DND-41 (cell line): ENCODE data around the gene GCC2.

Experiments
- ATAC-seq: fragments of 200-7000 bp; cut with Tn5 transposase; 3 replicates; pipeline ENCODE4 v1.9.1; 2021; ENCODE audit warnings: low read depth; ENCODE audit not compliant: insufficient read depth
- DNase-seq: peaks from one replicate; pipeline ENCODE4 v3.0.0-alpha.2; 2020
- H2AFZ ChIP-seq: 2 replicates; pipeline ENCODE4 v1.6.0; 2012; ENCODE audit warnings: low read depth, low read length
- H3K27ac ChIP-seq: 2 replicates; pipeline ENCODE4 v1.5.1; 2012; ENCODE audit warnings: low read length, inconsistent platforms
- H3K27me3 ChIP-seq: fragments of 200-600 bp; sonication (generic); 2 replicates; pipeline ENCODE4 v1.6.0; 2012; ENCODE audit warnings: low read length, mild to moderate bottlenecking, inconsistent platforms; ENCODE audit not compliant: insufficient read depth, poor library complexity
- H3K36me3 ChIP-seq: 2 replicates; pipeline ENCODE4 v1.5.1; 2012; ENCODE audit warnings: low read length, inconsistent platforms; ENCODE audit not compliant: insufficient read depth
- H3K4me1 ChIP-seq: 2 replicates; pipeline ENCODE4 v1.5.1; 2012; ENCODE audit warnings: mild to moderate bottlenecking, low read length; ENCODE audit not compliant: insufficient read depth
- H3K4me2 ChIP-seq: 2 replicates; pipeline ENCODE4 v1.6.0; 2012; ENCODE audit warnings: mild to moderate bottlenecking, moderate library complexity, low read length, inconsistent platforms; ENCODE audit not compliant: insufficient read depth
- H3K4me3 ChIP-seq, 2 experiments: fragments of 200-600 bp in 1 of 2; shearing (Covaris generic) in 1 of 2; 2 replicates each; pipeline ENCODE4 v1.5.1; 2012 to 2016; ENCODE audit warnings: inconsistent platforms in 2 of 2, low read length in 2 of 2, mild to moderate bottlenecking in 2 of 2, low read depth in 1 of 2, moderate library complexity in 1 of 2
- H3K79me2 ChIP-seq: 2 replicates; pipeline ENCODE4 v1.6.0; 2012; ENCODE audit warnings: low read length, inconsistent platforms; ENCODE audit not compliant: insufficient read depth
- H3K9ac ChIP-seq: 2 replicates; pipeline ENCODE4 v1.6.0; 2012; ENCODE audit warnings: low read depth, mild to moderate bottlenecking, inconsistent platforms, low read length, moderate library complexity
- H3K9me3 ChIP-seq: 2 replicates; pipeline ENCODE4 v1.5.1; 2012; ENCODE audit warnings: low read length, moderate library complexity, mild to moderate bottlenecking, inconsistent platforms; ENCODE audit not compliant: insufficient read depth, severe bottlenecking
- H4K20me1 ChIP-seq: 2 replicates; pipeline ENCODE4 v1.6.0; 2012; ENCODE audit warnings: low read length; ENCODE audit not compliant: insufficient read depth
- CTCF ChIP-seq: IDR thresholded peaks from 2 replicates; pipeline ENCODE4 v1.5.1; 2012; ENCODE audit warnings: borderline replicate concordance, low read length, moderate library complexity, mild to moderate bottlenecking; ENCODE audit not compliant: poor library complexity, severe bottlenecking; ENCODE audit errors: extremely low read depth
- EZH2 ChIP-seq: IDR thresholded peaks from 3 replicates; pipeline ENCODE4 v1.6.1; 2012; ENCODE audit warnings: borderline replicate concordance, low read depth, mild to moderate bottlenecking, moderate library complexity, low read length, inconsistent platforms; ENCODE audit not compliant: severe bottlenecking

The GCC2 gene

GRCh38 chr2:108460345-108461037 lies 11.5 kb downstream of the GCC2 start:
- Histone ChIP-seq H3K27me3 (no peaks in the 10 kb centered on the region), H3K36me3 (peaks cover 87% of the 10 kb centered on the region), H3K9ac (no peak overlapping the region), H3K4me3 (no peak overlapping the region), H3K9me3 (no peaks in the 10 kb centered on the region), H3K4me2 (no peak overlapping the region), H2AFZ (no peak overlapping the region), H3K4me1 (no peaks in the 10 kb centered on the region), H3K27ac (no peak overlapping the region), H4K20me1 (0 out of 2 replicates have a peak, but pooled peaks cover 8% of the 10 kb centered on the region), H3K79me2 (peaks cover 61% of the 10 kb centered on the region)
- no peak for ATAC-seq
- TF ChIP-seq EZH2: no peak
- no peak for TF ChIP-seq CTCF
- DNase-seq: no peak

- no peaks in the 10 kb centered on the region for H4K20me1 ChIP-seq
- H3K9ac ChIP-seq: no peak overlapping the region
- H3K79me2 ChIP-seq: no peaks in the 10 kb centered on the region
- no peaks in the 10 kb centered on the region for H3K4me1 ChIP-seq
- no peak for ATAC-seq
- H3K4me3 ChIP-seq: no peak overlapping the region
- H3K27ac ChIP-seq: no peak overlapping the region
- peaks cover 77% of the 10 kb centered on the region for H3K36me3 ChIP-seq
- TF ChIP-seq EZH2 (no peak), CTCF (no peak)
- H3K9me3 ChIP-seq: no peaks in the 10 kb centered on the region
- DNase-seq: no peak
- no peak overlapping the region for H2AFZ ChIP-seq
- no peak overlapping the region for H3K4me2 ChIP-seq
- H3K27me3 ChIP-seq: no peaks in the 10 kb centered on the region
These were observed 28.1 kb downstream of the GCC2 start for GRCh38 chr2:108477099-108477498.

GRCh38 chr2:108485253-108485652 lies 36.2 kb downstream of the GCC2 start:
- Histone ChIP-seq H3K79me2 (no peaks in the 10 kb centered on the region), H3K27ac (no peak overlapping the region), H3K4me2 (no peak overlapping the region), H3K9ac (no peak overlapping the region), H3K27me3 (no peaks in the 10 kb centered on the region), H3K9me3 (no peaks in the 10 kb centered on the region), H3K4me3 (no peak overlapping the region), H4K20me1 (no peaks in the 10 kb centered on the region), H3K4me1 (no peaks in the 10 kb centered on the region), H2AFZ (no peak overlapping the region), H3K36me3 (peaks cover 81% of the 10 kb centered on the region)
- ATAC-seq (no peak), DNase-seq (no peak)
- TF ChIP-seq EZH2 (no peak), CTCF (no peak)
